Upper lobe of left lung (tissue), 6 donors: ENCODE results near the gene ZDHHC23. TPM values are rescaled to one million over a fixed set of nuclear protein-coding genes. Genes with fewer than 3 reads are reported as not detected.

Source experiments
- ATAC-seq, 2 donors: fragments of 200-7000 bp; cut with Tn5 transposase; one replicate each; pipeline ENCODE4 v1.9.1; 2022; ENCODE audit warnings: mild to moderate bottlenecking in 2 of 2, moderate library complexity in 2 of 2; ENCODE audit not compliant: low FRiP score in 2 of 2
- DNase-seq, 2 donors: peaks; one replicate each; pipeline ENCODE4 v3.0.0-alpha.2; 2019 to 2020
- H3K27ac ChIP-seq, 4 donors: fragments of 200-600 bp; sonication (generic); one replicate each; pipeline ENCODE4 v1.5.1; 2016 to 2019
- H3K27me3 ChIP-seq, 4 donors: fragments of 200-600 bp; sonication (generic); one replicate each; pipeline ENCODE4 v1.5.1; 2017 to 2019
- H3K36me3 ChIP-seq, 4 donors: fragments of 200-600 bp; sonication (generic); one replicate each; pipeline ENCODE4 v1.5.1; 2016 to 2019
- H3K4me1 ChIP-seq, 4 donors: fragments of 200-600 bp; sonication (generic); one replicate each; pipeline ENCODE4 v1.5.1; 2018 to 2019
- H3K4me3 ChIP-seq, 4 donors: fragments of 200-600 bp; sonication (generic); one replicate each; pipeline ENCODE4 v1.5.1; 2017 to 2019; ENCODE audit warnings: mild to moderate bottlenecking in 2 of 4, moderate library complexity in 1 of 4
- H3K9me3 ChIP-seq, 4 donors: fragments of 200-600 bp; sonication (generic); one replicate each; pipeline ENCODE4 v1.5.1; 2018 to 2019
- CTCF ChIP-seq, 6 experiments: fragments of 450-650 bp in 4 of 6; fragments of 200-600 bp in 2 of 6; sonication (generic) in 2 of 6; IDR thresholded peaks; one replicate each; pipeline ENCODE4 v1.5.1; 2016 to 2019; ENCODE audit warnings: antibody characterized with exemption in 6 of 6
- EP300 ChIP-seq, 4 donors: sonication (generic); formaldehyde crosslinking; IDR thresholded peaks; one replicate each; pipeline ENCODE4 v1.5.1; 2017; ENCODE audit warnings: antibody characterized with exemption in 4 of 4, control low read depth in 2 of 4
- POLR2A ChIP-seq, 4 donors: fragments of 450-650 bp; IDR thresholded peaks; one replicate each; pipeline ENCODE4 v1.5.1; 2016 to 2017; ENCODE audit warnings: antibody characterized with exemption in 4 of 4, mild to moderate bottlenecking in 2 of 4
- POLR2AphosphoS5 ChIP-seq, 2 donors: sonication (generic); formaldehyde crosslinking; IDR thresholded peaks; one replicate each; pipeline ENCODE4 v1.5.1; 2017; ENCODE audit warnings: antibody characterized with exemption in 2 of 2
- WGBS, 2 donors: methylation state at CpG; one replicate each; pipeline ENCODE4 v1.1.5; 2017 to 2018; 5-methylcytosine and 5-hydroxymethylcytosine counted together
- total RNA-seq, 6 donors: library from RNA; depleted of rRNA in 4 of 6; stranded (reverse); fragments of >200 nt in 4 of 6; gene quantifications; one replicate each; pipeline versions ENCODE4 v1.1.0 to v1.2.1, GENCODE V29; 2016 to 2021
- donor health status: DM: no; HTN: no; CAD: no; lungs with moderate emphysema.
- donor health status: DM: no; HTN: yes; CAD: no; lungs with severe emphysema.

ZDHHC23 gene
- total RNA-seq, 6 donors from 2014 or later: 5.2 to 12.1 (median 9.7) TPM

GRCh38 chr3:113952921-113953320 lies 5.1 kb downstream of the ZDHHC23 start:
- no peak for ATAC-seq
- H3K27me3 ChIP-seq: no peaks in the 10 kb centered on the region

GRCh38 chr3:113953677-113954076 lies 5.9 kb downstream of the ZDHHC23 start:
- peaks cover 0 to 6% (median 3%) of the 10 kb centered on the region in 4 donors for H3K4me1 ChIP-seq
- H3K4me3 ChIP-seq: no peak overlapping the region
- DNase-seq (no peak), ATAC-seq (no peak)
- H3K27ac ChIP-seq: no peak overlapping the region
- peaks cover 0 to 10% (median 5%) of the 10 kb centered on the region in 4 donors for H3K36me3 ChIP-seq
- H3K27me3 ChIP-seq: no peaks in the 10 kb centered on the region
- 25 to 58% methylated on average over 3 to 7 of the region's 7 CpGs for WGBS, 2 donors
- TF ChIP-seq EP300 (IDR thresholded peaks at IDR 0.05) (no peak), POLR2A (IDR thresholded peaks at IDR 0.05) (no peak), CTCF (IDR thresholded peaks at IDR 0.05) (no peak), POLR2AphosphoS5 (IDR thresholded peaks at IDR 0.05) (no peak)
- H3K9me3 ChIP-seq: no peaks in the 10 kb centered on the region

More at GRCh38 chr3:113952921-113953320, 5.1 kb downstream of the ZDHHC23 start:
- no peak overlapping the region for H3K27ac ChIP-seq
- TF ChIP-seq EP300 (IDR thresholded peaks at IDR 0.05) (no peak), POLR2AphosphoS5 (IDR thresholded peaks at IDR 0.05) (no peak), POLR2A (IDR thresholded peaks at IDR 0.05) (no peak), CTCF (IDR thresholded peaks at IDR 0.05) (no peak)
- H3K4me3 ChIP-seq: no peak overlapping the region
- H3K4me1 ChIP-seq: peaks cover 4 to 14% (median 9%) of the 10 kb centered on the region in 4 donors
- H3K36me3 ChIP-seq: peaks cover 0 to 9% (median 0%) of the 10 kb centered on the region in 4 donors
- DNase-seq: no peak
- no peaks in the 10 kb centered on the region for H3K9me3 ChIP-seq

GRCh38 chr3:113954091-113954685 lies 6.4 kb downstream of the ZDHHC23 start:
- peaks cover 0 to 1% (median 0%) of the 10 kb centered on the region in 4 donors for H3K4me1 ChIP-seq
- ATAC-seq (no peak), DNase-seq (peak in 1 of 2 donors; percentile 40)
- peaks cover 0 to 14% (median 5%) of the 10 kb centered on the region in 4 donors for H3K36me3 ChIP-seq
- H3K27me3 ChIP-seq: no peaks in the 10 kb centered on the region
- H3K9me3 ChIP-seq: no peaks in the 10 kb centered on the region
- H3K4me3 ChIP-seq: no peak overlapping the region
- TF ChIP-seq POLR2A (IDR thresholded peaks at IDR 0.05): no peak
- no peak for TF ChIP-seq EP300 (IDR thresholded peaks at IDR 0.05)
- TF ChIP-seq POLR2AphosphoS5 (IDR thresholded peaks at IDR 0.05): no peak
- TF ChIP-seq CTCF (IDR thresholded peaks at IDR 0.05): no peak
- no peak overlapping the region for H3K27ac ChIP-seq
- WGBS, 2 donors: 83% methylated on average over 7 to 8 of the region's 8 CpGs

GRCh38 chr3:113963879-113964278 lies 16.1 kb downstream of the ZDHHC23 start:
- no peak overlapping the region for H3K4me3 ChIP-seq
- H3K27me3 ChIP-seq: no peaks in the 10 kb centered on the region
- ATAC-seq (no peak), DNase-seq (no peak)
- H3K9me3 ChIP-seq: no peaks in the 10 kb centered on the region
- peaks cover 0 to 7% (median 0%) of the 10 kb centered on the region in 4 donors for H3K36me3 ChIP-seq
- TF ChIP-seq POLR2AphosphoS5 (IDR thresholded peaks at IDR 0.05) (no peak), CTCF (IDR thresholded peaks at IDR 0.05) (no peak), EP300 (IDR thresholded peaks at IDR 0.05) (no peak), POLR2A (IDR thresholded peaks at IDR 0.05) (no peak)
- H3K4me1 ChIP-seq: no peaks in the 10 kb centered on the region
- 76 to 90% methylated on average over 3 of the region's 3 CpGs for WGBS, 2 donors
- H3K27ac ChIP-seq: no peak overlapping the region

GRCh38 chr3:113966172-113966571 lies 18.4 kb downstream of the ZDHHC23 start:
- Histone ChIP-seq H3K4me1 (peaks cover 0 to 2% (median 0%) of the 10 kb centered on the region in 4 donors), H3K9me3 (no peaks in the 10 kb centered on the region), H3K27me3 (no peaks in the 10 kb centered on the region), H3K4me3 (no peak overlapping the region), H3K27ac (no peak overlapping the region), H3K36me3 (peaks cover 0 to 5% (median 0%) of the 10 kb centered on the region in 4 donors)
- ATAC-seq (no peak), DNase-seq (no peak)
- no peak for TF ChIP-seq POLR2AphosphoS5 (IDR thresholded peaks at IDR 0.05)
- TF ChIP-seq CTCF (IDR thresholded peaks at IDR 0.05): no peak
- no peak for TF ChIP-seq EP300 (IDR thresholded peaks at IDR 0.05)
- TF ChIP-seq POLR2A (IDR thresholded peaks at IDR 0.05): no peak
- WGBS, 2 donors: 83 to 89% methylated on average over 2 of the region's 2 CpGs
